GM18511 (cell line): ENCODE data around the gene ATXN2.
"Not testable (repeated sequence)": the region's sequence is repeated elsewhere in the genome, so short reads cannot be mapped to it uniquely, and the experiment has no call there.

Source experiments
- ATAC-seq: cut with Tn5 transposase; IDR thresholded peaks from one replicate; pipeline ENCODE4 v1.9.1; 2021; ENCODE audit warnings: mild to moderate bottlenecking, moderate library complexity; ENCODE audit not compliant: unreplicated experiment

The ATXN2 gene

DNA sequence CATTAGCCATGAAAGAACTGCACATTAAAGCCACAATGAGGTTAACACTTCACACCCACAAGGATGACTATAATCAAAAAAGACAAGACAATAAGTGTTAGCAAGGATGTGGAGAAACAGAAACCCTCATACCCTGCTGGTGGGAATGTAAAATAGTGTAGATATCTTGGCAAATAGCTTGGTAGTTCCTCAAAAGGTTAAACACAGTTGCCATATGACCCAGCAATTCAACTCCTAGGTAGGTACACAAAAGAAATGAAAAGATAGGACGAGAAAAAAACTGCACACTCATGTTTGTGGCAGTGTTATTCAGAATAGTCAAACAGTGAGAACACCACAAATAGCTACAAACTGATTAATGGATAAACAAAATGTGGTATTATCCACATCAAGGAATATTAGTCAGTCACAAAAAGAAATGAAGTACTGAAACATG is 93.5 kb downstream of the ATXN2 start:
- ATAC-seq, result no peak

DNA sequence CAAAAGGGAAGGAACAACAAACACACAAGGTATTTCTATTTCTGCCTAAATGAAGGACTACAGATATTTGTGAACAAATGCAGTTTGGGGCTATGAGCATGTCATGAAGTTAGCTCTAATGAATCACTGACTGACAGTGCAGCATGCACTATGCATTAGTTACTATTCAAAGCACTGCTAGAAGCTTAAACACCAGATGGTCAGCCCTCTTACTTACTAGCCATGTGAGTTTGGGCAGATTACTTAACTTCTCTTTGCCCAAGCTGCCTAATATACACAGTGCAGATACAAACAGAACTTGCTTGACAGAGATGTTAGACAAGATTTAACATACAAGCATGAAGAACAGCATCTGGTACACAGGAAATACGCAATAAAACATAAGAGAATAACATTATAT is 96.0 kb downstream of the ATXN2 start:
- no peak for ATAC-seq

DNA sequence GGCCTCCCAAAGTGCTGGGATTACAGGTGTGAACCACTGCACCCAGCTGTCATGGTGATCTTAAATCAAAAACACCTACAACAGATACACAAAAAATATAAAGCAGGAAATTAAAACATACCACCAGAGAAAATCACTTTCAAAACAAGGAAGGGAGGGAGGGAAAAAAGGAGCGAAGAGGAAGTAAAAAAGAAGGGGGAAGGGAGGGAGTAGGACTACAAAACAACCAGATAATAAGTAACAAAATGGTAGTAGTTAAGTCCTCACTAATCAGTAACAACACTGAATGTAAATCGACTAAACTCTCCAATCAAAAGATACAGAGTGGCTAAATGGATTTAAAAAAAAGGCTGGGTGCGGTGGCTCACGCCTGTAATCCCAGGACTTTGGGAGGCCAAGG is 104.4 kb downstream of the ATXN2 start:
- no peak for ATAC-seq

DNA sequence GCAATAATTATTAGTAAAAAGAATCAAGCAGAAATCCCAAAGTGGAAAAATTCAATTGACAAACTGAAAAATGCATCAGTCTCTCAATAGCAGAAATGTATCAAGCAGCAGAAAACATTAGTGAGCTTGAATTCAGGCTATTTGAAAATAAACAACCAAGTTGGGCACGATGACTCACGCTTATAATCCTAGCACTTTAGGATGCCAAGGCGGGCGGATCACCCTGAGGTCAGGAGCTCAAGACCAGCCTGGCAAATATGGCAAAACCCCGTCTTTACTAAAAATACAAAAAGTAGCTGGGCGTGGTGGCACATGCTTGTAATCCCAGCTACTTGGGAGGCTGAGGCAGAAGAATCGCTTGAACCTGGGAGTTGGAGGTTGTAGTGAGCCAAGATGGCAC is 106.1 kb downstream of the ATXN2 start:
- ATAC-seq, result not testable (repeated sequence)

DNA sequence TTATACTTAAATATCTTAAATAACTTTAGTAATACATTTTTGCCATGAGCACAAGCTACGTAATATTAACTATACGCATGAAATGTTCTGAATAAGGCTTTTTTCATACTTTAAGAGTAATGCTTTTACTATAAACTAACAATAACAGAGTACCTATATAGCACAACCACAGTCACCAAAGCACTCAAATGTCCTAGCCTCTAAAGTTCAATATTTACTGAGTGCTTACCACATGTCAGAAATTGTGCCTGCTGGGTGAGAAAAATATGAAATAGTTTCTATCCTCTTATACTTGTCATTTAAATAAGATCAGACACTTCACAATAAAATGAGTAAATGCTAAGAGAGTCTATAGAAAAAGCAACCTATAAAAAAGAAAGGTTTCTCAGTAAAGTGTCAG is 110.3 kb downstream of the ATXN2 start:
- no peak for ATAC-seq

DNA sequence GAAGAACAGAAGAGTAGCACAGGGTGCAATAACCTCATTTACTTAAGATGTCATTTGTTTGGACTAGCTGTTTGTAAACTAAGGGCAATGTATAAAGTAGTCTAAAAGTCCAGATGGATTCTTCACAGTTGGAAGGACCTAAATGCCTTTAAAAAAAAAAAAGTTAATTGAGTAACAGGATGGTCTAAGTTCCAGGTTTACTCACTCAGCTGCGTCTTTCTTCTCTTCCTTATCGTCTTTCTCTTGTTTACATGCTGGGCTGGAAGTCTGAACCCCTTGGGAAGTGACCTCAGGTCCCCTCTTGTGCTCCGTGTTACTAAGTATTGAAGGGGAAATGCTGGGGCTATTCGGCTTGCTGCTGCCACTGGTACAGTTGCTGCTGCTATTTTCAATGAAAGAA is 110.8 kb downstream of the ATXN2 start:
- ATAC-seq, result no peak

DNA sequence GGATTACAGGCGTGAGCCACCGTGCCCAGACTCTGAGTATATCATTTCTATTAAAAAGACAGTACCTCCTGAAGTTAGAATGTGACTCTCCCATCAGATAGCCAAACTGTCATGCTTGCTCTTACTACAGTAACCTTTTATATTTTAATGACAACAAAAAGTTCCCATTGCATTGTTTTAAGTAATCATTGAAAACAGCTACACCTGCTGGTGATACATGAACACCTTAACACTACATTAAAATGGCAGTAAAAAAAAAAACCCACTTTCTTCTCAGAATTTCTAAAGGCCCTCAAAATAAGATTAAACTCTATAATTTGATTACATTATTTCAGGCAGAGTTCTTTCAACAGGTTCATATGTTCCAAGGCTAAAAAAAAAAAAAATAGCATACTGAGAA is 116.7 kb downstream of the ATXN2 start:
- no peak for ATAC-seq

DNA sequence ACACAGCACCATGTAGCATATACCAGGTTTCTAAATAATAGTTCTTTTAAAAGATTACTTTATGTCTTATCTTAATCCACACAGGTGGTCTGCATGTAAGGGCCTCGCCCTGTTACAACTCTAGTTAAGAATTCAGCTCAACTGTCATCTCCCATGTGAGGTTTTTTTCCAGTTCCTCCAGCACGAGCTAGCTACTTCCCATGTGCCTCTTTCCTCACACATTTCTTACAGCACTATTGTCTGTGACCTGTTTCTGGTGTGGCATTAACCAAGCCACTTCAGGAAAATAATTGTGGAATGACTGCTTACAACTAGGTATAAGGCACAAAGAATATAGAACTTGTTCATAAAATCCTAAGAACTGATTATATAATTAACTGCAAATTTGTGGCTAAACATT is 127.9 kb downstream of the ATXN2 start:
- ATAC-seq, result no peak

DNA sequence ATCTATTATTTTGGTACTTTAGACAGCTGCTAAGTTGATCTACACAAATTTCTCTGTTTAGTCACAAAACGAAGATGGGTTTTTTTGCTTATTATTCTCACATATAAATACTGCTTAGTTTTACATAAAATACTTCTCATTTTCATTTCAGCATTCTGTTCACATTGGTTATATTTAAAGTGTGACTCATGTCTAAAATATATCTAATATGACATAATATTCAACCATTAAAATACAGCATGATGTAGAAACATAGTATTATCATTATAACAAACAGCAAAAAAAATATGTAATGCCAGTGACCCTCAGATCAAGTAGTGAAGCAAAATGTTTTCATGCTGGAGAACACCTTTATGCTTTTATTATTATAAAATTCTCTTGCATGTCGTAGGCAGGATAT is 129.7 kb downstream of the ATXN2 start:
- ATAC-seq, result no peak

DNA sequence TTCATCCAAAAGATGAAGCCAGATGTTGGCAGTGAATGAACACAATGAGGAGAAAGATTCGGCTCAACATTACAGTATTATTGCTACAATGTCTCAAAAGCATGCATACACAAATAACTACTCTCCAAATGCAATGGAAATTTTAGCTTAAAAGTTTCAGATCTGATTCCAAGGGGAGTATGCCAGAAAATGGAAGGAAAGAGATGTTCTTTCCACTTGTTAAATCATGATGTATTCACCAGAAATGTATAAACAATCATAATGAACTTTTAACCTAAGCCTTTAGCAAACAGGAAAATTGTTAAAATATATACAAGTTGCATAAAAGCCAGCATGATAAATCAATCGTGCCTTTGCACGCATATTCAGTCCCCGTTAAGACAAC is 131.3 kb downstream of the ATXN2 start:
- no peak for ATAC-seq

DNA sequence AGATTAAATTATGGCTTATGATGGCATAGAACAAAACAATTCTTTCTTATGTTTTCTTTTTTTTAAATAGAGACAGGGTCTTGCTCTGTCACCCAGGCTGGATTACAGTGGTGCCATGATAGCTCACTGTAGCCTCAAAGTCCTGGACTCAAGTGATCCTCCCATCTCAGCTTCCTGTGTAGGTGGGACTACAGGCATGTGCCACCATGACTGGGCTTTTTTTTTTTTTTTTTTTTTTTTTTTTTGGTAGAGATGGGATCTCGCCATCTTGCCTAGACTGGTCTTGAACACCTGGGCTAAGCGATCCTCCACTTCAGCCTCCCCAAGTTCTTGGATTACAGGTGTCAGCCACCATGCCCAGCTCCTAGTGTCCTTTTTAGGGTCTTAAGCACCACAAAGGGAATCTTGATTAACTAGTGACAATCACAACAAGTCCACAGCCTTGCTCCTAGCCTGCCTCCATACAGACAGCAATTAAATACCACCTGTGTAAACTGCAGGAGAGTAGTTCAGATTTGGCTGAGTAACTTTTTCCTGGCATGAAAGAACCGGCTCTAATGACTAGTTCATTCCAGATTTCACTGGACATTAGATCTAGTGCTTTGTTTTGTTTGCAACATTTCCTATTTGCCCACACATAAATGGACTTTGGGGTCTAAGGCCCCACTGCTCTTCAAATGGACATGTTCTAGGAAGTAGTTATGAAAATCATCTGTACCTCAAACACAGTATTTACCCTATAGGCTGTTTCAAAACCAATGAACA is 131.8 kb downstream of the ATXN2 start:
- no peak for ATAC-seq

DNA sequence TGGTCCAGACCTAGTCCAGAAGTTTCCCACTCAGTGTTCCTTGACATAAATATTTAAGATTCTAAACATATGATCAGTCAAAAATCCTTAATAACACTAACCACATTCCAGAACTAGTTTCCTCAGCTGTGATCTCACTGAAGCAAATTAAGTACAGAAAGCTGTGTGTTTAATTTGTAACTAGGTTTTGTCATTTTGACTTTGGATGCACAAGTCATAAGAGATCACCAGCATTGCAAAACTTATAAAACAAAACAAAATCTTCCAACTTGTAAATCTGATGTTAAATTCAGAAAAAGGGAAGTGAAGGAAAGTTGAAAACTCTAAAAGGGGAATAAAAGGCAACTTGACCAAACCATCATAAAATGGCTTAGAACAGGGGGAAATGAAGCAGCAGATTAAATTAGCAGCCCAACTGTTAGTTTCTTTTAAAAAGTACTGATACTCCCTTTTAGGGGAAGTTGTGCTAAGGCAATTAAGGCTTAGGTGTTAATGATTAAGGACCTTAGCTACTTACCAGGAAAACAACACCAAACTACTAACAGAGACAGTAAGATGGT is 136.8 kb downstream of the ATXN2 start:
- no peak for ATAC-seq

DNA sequence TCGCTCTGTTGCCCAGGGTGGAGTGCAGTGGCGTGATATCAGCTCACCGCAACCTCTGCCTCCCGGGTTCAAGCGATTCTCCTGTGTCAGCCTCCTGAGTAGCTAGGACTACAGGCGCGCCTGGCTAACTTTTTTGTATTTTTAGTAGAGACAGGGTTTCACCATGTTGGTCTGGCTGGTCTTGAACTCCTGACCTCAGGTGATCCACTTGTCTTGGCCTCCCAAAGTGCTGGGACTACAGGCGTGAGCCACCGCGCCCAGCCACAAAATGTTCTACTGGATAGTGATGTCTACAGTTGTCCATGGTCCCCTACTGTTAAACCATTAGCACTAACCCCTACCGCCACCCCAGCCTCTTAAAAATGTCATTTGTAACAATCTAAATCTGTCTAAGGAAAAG is 139.0 kb downstream of the ATXN2 start:
- ATAC-seq, result not testable (repeated sequence)

DNA sequence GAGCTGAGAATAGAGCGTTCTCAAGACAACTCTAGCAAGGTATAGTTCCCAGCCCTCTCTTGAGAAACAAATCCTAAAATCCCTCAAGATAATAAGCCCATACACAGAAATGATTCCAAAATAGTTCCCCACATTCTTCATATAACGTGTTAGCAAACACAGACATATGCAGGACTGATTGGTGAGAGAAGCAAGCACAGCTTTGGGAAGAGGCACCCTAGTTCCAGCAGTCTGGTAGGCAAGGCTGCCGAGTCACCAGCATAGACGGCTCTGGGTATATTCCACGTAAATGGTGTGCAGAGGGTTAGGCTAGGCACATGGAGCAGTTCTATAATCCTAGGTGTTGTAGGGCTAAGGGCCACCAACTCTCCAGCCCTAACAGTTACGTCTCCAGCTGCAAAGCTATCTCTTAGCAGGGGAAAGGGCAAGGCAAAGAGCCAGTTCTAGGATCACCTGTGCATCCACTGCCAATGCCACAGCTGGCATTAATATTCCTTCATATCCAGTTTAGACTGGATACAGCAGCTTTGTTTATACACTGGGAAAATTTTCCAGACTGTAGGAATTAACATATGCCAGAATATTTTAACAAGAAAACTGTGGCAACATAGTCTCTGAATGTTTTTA is 140.5 kb downstream of the ATXN2 start:
- ATAC-seq, result no peak

DNA sequence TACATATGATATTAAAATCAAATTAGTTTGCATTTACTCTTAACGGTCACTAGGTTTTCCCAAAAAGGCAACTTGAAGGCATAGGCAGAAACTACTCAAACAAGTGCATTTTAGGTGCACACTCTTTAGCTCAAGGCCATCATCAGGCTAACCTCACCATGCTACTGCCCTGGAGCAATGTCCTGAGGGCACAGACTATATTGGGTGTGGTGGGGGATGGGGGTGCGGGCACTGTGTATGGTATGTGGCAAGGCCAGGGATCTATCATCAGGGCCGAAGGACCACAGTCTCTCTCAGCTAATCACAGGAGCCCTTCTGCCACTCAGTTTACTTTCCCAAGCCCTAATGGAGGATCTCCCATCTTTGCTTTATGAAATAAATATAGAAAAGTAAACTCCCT is 141.5 kb downstream of the ATXN2 start:
- ATAC-seq, result no peak

DNA sequence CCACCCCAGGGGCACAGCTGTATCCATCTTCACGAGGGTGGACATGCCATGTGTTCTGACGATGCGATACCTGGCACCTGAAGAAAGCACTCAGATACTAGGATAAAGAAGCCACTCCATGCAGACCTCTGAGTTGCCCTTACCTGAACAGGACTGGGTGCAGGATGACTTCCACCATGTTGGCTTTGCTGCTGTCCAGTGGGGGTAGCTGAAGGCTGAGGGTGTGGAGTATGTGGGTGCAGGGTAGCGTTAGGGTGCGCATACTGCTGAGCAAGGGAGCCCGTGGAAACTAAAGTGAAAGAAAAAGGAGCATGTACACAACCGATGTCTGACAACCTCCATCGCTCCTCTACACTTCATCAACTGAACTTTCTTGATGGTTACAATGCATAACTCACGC is 142.0 kb downstream of the ATXN2 start:
- ATAC-seq, result no peak

DNA sequence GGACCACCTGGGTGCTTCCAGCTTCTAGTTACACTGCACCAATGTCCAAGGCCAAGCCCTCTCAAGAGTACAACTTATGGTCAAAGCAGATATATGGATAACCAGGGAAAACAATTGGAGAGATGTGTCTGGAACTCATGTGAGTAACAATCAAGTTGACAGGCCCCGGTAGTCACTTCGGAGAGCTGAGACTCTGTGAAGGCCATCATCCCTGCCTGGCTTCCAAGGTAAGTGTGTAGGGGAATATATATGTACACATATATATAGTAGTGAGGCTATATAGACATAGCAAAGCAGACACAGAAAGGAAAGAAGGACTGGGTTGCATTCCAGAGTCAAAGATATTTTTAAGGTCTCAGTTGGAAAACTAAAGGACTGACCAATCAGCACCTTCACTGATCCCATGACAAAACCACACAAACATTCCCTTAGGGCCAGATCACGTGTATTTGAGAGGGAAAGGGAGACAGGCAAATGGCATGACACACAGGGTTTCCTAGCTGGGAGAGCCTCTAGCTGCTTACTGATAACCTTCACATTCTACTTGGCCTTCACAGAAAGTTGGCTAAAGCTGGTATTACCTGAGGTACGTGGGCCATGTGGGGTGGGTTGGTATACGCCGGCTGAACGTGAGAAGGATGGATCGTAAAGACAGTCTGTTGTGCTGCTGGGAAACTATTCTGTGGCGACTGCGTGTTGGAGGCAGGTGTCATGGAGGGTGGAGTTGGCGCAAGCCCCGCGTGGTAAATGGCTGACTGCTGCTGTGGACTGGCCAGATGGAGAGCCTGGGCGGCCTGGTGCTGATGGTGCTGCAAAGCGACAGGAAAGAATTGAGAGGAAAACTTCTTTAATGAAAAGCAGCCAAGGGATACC is 143.4 kb downstream of the ATXN2 start:
- ATAC-seq, result no peak

DNA sequence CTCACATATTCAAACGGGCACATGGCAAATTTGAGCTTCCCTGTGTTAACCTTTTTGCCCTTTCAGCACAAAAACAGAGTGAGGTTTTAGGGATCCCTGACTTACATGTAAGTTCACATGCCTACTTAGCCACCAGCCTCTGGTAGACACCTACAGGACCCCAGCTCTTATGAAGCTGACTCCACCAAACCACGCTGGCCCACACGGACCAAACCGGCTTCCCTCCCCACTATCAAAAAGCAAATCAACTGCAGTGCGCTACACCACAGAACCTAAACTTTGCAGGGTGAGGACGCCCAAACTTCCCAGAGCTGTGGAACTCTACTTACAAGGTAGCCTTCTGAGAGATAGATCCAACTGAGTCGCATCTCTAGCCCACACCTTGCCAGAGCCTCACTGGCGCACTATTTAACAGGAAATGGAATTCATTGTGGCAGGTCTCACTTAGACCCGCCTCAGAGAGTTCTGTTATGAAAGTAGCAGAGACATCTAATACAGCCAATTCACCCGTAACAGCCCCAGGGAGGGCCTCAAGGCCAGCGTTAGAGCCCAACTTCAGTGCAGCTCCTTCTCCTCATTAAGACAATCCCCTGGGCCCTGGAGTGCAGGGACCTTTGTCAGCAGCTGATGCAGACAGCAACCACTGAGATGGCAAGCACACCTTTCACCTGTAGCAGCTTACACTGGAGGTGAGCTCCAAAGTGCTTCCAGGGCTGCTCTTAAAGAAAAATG is 144.2 kb downstream of the ATXN2 start:
- no peak for ATAC-seq

DNA sequence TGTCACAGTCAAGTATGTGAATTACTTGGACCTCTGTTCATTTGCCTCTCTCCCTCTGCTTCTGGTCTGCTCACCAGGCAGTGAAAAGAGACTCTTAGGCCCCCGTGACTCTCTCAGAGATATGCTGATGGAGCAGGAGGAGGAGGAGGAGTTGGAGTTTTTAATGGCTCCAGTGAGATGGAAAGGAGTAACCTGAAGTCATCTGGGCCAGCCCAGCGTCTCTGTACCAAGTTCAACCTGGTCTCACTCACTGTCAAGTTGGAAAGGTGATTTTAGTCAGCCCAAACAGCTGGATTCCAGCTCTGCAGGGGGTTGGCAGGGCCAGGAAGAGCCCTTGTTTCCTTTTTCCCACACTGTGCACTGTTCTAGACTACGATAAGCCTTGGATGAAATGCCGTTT is 144.8 kb downstream of the ATXN2 start:
- no peak for ATAC-seq

DNA sequence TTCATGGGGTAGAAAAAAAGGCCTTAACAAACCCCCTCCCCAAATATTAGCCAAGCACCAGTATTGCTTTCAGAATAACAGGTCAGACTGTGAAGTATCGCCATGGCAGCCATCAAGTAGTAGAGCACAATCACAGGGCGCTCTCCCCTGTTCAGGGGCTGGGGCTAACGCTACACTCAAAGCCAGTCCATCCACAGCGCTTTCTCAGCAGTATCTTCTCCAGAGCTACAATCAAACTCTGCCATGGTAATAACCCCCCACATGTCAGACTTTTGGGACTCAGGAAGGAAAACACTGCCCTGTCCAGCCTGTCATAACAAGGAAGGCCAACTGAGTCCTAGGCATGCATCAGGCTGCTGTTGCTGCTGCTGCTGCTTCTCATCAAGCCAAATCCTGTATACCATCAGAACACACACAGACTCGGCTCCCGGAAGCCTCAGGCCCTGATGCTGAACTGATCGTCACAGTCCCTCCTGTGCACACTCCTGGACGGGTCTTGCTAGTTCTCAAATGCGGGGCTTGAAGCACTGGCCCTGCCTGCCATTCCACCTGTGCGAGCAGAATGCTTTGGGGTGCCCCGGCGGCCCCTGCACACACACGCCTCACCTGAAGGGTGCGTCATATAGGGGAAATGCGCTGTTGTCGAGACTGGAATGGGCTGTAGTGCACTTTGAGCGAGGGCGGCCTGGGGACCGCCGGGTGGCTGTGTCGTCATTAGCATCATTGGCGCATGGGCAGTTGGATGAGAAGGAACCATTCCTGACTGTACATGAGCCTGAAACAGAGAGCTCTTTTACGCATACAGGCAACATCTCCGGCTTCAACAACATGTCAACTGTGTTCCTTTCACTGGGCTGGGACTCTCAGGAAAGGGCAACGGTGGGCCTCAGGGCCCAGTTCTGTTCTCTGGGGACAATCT is 145.8 kb downstream of the ATXN2 start:
- ATAC-seq, result no peak
